NCI-H748 (cell line): ENCODE measurements around the gene HSP90AA1.
A peak's percentile ranks its signal among the peaks of the same experiment; 100 is the strongest.
"Not testable (repeated sequence)": the region's sequence is repeated elsewhere in the genome, so short reads cannot be mapped to it uniquely, and the experiment has no call there.

Experiments used
- DNase-seq: peaks from one replicate; lab custom pipeline; 2025; ENCODE audit not compliant: unreplicated experiment; lab: John Stamatoyannopoulos, UW

Gene HSP90AA1

GRCh38 chr14:102095231-102095870 lies 8.5 kb upstream of the HSP90AA1 start:
- no peak for DNase-seq

DNA sequence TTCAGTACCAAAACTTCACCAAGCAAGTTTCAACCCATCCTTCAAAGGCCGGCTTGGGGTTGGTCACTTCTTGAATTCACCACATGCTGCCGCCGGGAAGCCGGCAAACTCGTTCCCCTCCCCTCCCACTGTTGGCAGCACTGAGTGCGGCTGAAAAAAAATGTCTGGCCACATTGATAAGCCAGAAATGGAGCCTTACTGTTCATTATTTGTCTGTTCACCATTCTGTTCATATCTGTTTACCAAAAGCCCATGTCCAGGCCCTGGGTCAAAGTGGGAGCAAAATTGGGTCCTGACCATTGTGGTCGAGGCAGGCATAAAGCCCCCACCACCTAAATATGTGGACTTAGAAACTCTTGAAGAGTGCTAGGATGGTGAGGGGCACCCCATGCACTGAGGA lies 7.3 kb upstream of the HSP90AA1 start:
- DNase-seq: no peak

DNA sequence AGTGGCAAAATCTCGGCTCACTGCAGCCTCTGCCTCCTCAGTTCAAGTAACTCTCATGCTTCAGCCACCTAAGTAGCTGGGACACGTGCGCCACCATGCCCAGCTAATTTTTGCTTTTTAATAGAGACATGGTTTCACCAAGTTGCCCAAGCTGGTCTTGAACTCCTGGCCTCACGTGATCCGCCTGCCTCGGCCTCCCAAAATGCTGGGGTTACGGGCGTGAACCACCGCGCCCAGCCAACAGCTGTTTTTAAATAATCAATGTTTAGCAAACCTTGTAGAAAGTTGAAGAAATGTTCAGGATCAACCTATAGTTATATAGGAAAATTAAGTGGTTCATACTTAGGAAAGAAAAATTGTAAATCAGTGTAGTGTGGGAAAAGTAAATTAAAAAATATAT lies 6.0 kb upstream of the HSP90AA1 start:
- DNase-seq: no peak

- DNase-seq: no peak
Observed at GRCh38 chr14:102090713-102091112, 3.9 kb upstream of the HSP90AA1 start.

GRCh38 chr14:102089621-102090343 lies 2.9 kb upstream of the HSP90AA1 start:
- DNase-seq: no peak

- no peak for DNase-seq
Observed at GRCh38 chr14:102088012-102088792, 1.4 kb upstream of the HSP90AA1 start.

GRCh38 chr14:102087762-102088011 lies 843 bp upstream of the HSP90AA1 start:
- DNase-seq: no peak

DNA sequence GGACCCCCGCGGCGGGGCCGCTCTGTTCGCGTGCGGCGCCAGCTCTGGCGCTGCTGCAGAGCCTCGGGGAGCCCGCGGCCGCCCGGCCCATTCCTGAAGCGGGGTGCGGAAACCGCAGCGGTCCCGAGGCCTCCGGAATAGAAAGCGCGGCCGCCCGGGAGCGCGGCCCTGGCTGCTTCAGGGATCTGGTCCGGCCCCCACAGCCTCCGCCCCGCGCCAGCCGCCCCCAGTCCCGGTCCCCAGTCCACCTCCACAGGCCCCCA lies 204 bp downstream of the HSP90AA1 start:
- DNase-seq: no peak

- DNase-seq: peak; percentile 68
Observed at GRCh38 chr14:102085948-102086708, 716 bp downstream of the HSP90AA1 start.

- DNase-seq: no peak
Observed at GRCh38 chr14:102085488-102085887, 1.4 kb downstream of the HSP90AA1 start.

DNA sequence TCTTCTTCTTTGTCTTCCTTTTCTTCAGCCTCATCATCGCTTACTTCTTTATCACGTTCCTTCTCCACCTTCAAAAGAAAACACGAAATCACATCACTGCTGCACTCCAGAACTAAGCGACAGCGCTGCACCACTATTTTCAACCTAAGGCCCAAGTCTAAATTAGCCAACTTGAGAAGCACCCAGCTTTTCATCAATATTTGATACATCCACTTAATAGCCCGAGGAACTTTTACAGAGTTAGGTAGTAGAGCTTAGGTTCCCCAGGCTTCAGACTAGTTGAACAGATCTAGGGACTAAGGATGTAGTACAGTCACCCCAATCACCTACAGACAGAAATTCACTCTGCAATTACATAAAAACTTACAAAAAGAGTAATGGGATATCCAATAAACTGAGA lies 1.9 kb downstream of the HSP90AA1 start:
- no peak for DNase-seq

GRCh38 chr14:102084522-102084921 lies 2.3 kb downstream of the HSP90AA1 start:
- DNase-seq: not testable (repeated sequence)

DNA sequence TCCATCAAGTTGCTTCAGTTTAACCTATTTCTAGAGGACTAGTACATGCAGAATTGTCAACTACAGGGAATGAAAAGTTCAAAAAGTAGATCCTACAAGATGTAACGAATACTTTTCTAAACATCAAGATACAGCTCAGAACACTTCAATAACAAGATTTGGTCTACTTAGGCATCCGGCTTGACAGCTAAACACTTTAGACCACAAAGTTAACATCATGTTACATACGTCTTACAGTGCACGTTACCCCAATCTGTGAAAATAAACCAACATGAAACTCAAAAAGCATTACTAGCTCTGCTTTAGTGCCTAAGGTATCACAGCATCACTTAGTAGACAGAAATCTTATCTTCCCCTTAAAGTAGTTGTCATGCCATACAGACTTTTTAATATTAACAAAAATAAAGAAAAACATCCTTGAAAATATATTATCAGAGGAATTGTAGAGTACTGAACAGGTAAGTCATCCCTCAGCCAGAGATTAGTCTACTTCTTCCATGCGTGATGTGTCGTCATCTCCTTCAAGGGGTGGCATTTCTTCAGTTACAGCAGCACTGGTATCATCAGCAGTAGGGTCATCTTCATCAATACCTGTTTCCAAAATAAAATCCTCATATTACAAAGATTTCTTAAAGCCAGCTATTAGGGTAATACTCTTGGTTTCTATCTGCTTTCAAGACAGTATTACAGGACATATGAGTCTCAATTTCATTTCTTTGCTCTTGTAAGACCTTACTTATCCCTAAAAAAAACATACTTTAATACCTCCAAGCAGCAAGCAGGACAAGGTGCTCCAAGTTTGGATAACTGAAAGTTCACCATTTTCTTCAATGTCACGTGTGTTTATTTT lies 5.4 kb downstream of the HSP90AA1 start:
- no peak for DNase-seq

GRCh38 chr14:102080183-102081080 lies 6.4 kb downstream of the HSP90AA1 start:
- no peak for DNase-seq

- DNase-seq: no peak
Observed at GRCh38 chr14:102079700-102079979, 7.2 kb downstream of the HSP90AA1 start.

DNA sequence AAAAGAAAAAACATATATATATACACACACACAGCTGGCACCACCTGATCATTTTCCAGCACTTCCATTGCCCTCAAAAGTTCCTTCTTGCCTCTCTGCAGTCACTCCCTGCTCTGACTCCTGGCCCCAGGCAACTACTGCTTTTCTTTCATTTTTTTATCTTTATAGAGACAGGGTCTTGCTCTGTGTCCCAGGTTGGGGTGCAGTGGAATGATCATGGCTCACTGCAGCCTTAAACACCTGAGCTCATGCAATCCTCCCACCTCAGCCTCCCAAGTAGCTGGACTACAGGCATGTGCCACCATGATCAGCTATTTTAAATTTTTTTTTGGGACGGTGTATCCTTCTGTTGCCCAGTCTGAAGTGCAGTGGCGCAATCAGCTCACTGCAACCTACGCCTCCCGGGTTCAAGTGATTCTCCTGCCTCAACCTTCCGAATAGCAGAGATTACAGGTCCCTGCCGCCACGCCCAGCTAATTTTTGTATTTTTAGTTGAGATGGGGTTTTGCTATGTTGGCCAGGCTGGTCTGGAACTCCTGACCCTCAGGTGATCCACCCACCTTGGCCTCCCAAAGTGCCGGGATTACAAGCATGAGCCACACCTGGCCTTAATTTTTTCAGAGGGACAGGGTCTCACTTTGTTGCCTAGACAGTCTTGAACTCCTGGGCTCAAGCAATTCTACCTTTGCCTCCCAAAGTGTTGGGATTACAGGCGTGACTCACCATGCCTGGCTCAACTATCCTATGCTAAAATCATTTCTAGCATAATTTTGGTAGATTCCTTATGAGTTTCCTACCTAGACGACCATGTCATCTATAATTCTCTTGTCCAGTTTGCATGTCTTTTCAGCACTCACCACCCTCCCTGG lies 7.8 kb downstream of the HSP90AA1 start:
- no peak for DNase-seq

GRCh38 chr14:102078361-102078791 lies 8.5 kb downstream of the HSP90AA1 start:
- not testable (repeated sequence) for DNase-seq

GRCh38 chr14:102077382-102077709 lies 9.5 kb downstream of the HSP90AA1 start:
- DNase-seq: no peak

DNA sequence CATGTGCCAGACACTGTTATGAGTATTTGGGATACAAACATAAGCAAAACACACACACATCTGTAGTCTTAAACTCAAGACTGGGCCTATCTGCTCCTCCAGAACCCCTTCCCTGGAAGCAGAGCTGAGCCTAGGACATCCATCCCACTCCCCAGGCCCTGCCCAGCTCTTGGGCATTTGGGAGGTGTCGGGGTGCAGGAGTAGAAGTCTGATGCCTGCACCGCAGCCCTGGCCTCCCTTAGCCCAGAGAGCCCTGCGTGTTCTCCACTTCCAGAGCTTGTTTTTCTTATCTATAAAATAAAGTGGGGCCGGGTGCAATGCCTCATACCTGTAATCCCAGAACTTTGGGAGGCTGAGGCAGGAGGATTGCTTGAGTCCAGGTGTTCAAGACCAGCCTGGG lies 11.7 kb downstream of the HSP90AA1 start:
- no peak for DNase-seq
